Aorta (tissue), 5 donors: ENCODE results near the gene STAM. TPM values are rescaled to one million over a fixed set of nuclear protein-coding genes. Genes with fewer than 3 reads are reported as not detected.

Experiments
- ATAC-seq: fragments of 200-7000 bp; cut with Tn5 transposase; one replicate; pipeline ENCODE4 v1.9.1; 2022; ENCODE audit warnings: moderate library complexity; ENCODE audit not compliant: low FRiP score
- DNase-seq, 2 donors: peaks; one replicate each; pipeline ENCODE4 v3.0.0-alpha.2; 2020
- H3K27ac ChIP-seq, 2 donors: one replicate each; pipeline ENCODE4 v1.5.1; 2013; ENCODE audit warnings: low read length in 2 of 2, mild to moderate bottlenecking in 2 of 2, moderate library complexity in 2 of 2, control low read depth in 1 of 2, inconsistent platforms in 1 of 2, low read depth in 1 of 2
- H3K27me3 ChIP-seq, 2 donors: one replicate each; pipeline ENCODE4 v1.6.1; 2013; ENCODE audit warnings: control low read depth in 1 of 2, low read length in 1 of 2, mild to moderate bottlenecking in 1 of 2, moderate library complexity in 1 of 2; ENCODE audit not compliant: insufficient read depth in 2 of 2, control insufficient read depth in 1 of 2
- H3K36me3 ChIP-seq, 2 donors: one replicate each; pipeline ENCODE4 v1.6.1; 2013; ENCODE audit warnings: control low read depth in 1 of 2, low read length in 1 of 2, mild to moderate bottlenecking in 1 of 2; ENCODE audit not compliant: insufficient read depth in 2 of 2, control insufficient read depth in 1 of 2
- H3K4me1 ChIP-seq, 2 donors: one replicate each; pipeline ENCODE4 v1.6.1; 2013; ENCODE audit warnings: low read length in 2 of 2, control low read depth in 1 of 2, mild to moderate bottlenecking in 1 of 2, moderate library complexity in 1 of 2; ENCODE audit not compliant: insufficient read depth in 2 of 2, control insufficient read depth in 1 of 2
- H3K4me3 ChIP-seq, 2 donors: one replicate each; pipeline ENCODE4 v1.5.1; 2013; ENCODE audit warnings: low read length in 2 of 2, control low read depth in 1 of 2, mild to moderate bottlenecking in 1 of 2
- H3K9me3 ChIP-seq: one replicate; pipeline ENCODE4 v1.6.1; 2013; ENCODE audit warnings: mild to moderate bottlenecking, low read length; ENCODE audit not compliant: control insufficient read depth
- WGBS, 2 donors: extraction: QIAGEN DNeasy Blood & Tissue Kit; methylation state at CpG; one replicate each; pipeline ENCODE4 v1.1.7; 2013; 5-methylcytosine and 5-hydroxymethylcytosine counted together
- intact Hi-C, 2 donors: fragments of 100-400 bp; cut with DNase I; formaldehyde crosslinking; loops; one replicate each; pipeline versions ENCODE4 v1.14.2 to v1.15.0; 2022
- polyA plus RNA-seq, 2 donors: library from polyadenylated mRNA; stranded (reverse); fragments of 200-250 nt; gene quantifications; one replicate each; pipeline ENCODE4 v1.2.3, GENCODE V29; 2013
- total RNA-seq, 2 donors: library from RNA; stranded (reverse); fragmentation: NEBNext Ultra II Directional; extraction: Animal tissue kit (Norgen Biotek cat#: 25700); gene quantifications; one replicate each; pipeline ENCODE4 v1.2.1, GENCODE V29; 2021
- donor health status: healthy with polysubstance abuse.
- donor health status: Bipolar disorder and iron deficiency.
- donor health status: DM: no; HTN: no; CAD: no.
- donor health status: DM: no; HTN: no; CAD: no.
- donor health status: DM: yes; HTN: yes; CAD: no.

Gene STAM
- total and polyA plus RNA-seq, 4 donors = 8.7 to 28.6 (median 16.1) TPM

- Histone ChIP-seq H3K4me3 (no peak overlapping the region), H3K4me1 (peaks cover 2 to 13% of the 10 kb centered on the region in 2 donors), H3K36me3 (no peaks in the 10 kb centered on the region), H3K27me3 (no peaks in the 10 kb centered on the region), H3K27ac (no peak overlapping the region), H3K9me3 (no peaks in the 10 kb centered on the region)
- DNase-seq = no peak
- ATAC-seq = no peak
- 74 to 76% methylated on average over 8 of the region's 8 CpGs for WGBS, 2 donors
- intact Hi-C loops = no loop called here
Observed at GRCh38 chr10:17650416-17650815, 6.5 kb downstream of the STAM start.

DNA sequence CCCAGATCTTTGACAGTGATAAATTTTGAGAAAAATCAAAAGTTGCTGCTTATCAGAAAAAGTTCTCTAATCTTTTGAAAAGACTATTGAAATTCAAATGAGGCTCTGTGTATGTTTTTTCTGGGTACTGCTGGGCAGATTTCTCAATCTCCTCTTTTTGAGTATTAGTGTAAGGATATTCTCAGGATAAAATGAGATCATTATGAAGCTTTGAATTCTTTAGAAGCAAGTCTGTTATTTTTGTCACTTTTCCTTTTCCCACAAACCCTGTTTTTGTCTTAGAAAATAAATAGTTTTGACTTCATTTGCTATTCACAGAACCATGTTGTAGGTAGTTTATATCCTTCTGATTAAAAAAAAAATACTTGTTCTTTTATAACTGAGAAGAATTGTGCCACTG is 7.9 kb downstream of the STAM start:
- Histone ChIP-seq H3K27me3 (no peaks in the 10 kb centered on the region), H3K36me3 (no peaks in the 10 kb centered on the region), H3K4me3 (no peak overlapping the region), H3K4me1 (peaks cover 0 to 8% of the 10 kb centered on the region in 2 donors), H3K27ac (peak overlapping the region in 1 of 2 donors; percentile 43), H3K9me3 (no peaks in the 10 kb centered on the region)
- DNase-seq (no peak), ATAC-seq (no peak)
- intact Hi-C loops = no loop called here

DNA sequence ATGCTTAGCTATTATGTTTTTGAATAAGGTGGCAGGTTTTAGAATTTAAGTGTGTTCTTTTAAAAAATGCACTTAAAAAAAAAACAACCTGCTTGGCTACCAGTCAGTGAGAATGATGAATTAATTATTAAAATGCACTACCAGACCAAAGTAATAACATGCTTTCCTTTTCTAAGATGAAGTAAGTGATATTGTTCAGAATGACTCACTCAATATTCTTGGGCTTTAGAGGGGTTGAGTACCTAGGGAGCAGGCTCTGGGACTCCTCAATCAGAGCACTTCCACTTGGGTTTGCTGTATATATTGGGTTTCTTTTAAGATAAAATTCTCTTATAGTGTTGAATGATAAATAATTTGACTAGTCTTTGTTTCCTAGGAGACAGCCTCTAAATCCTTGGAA is 8.6 kb downstream of the STAM start:
- ATAC-seq (no peak), DNase-seq (no peak)
- intact Hi-C loops = no loop called here
- Histone ChIP-seq H3K4me1 (peaks cover 0 to 6% of the 10 kb centered on the region in 2 donors), H3K27me3 (no peaks in the 10 kb centered on the region), H3K36me3 (no peaks in the 10 kb centered on the region), H3K9me3 (no peaks in the 10 kb centered on the region), H3K27ac (no peak overlapping the region), H3K4me3 (no peak overlapping the region)

DNA sequence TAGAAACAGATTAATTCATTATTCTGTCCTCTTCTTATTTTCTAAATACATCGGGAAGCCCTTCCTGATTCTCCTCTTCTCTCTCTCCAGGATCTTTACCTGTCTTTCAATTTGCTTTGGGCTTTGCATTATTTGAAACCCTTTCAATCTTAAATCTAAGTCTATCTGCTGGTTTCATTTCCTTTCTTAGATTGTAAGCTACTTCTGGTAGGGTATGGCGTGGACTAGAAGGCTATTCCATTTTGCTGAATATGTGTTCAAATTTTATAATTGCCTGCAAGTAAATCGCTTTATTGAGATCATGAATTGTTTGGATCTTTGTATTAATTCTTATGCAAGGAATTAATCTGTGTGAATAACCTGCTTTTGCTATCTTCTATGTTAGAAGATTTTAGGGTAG is 11.1 kb downstream of the STAM start:
- no peak for DNase-seq
- H3K27ac ChIP-seq = no peak overlapping the region
- H3K36me3 ChIP-seq = no peaks in the 10 kb centered on the region
- no peak overlapping the region for H3K4me3 ChIP-seq
- no peaks in the 10 kb centered on the region for H3K27me3 ChIP-seq
- intact Hi-C loops = no loop called here
- ATAC-seq = no peak
- H3K9me3 ChIP-seq = no peaks in the 10 kb centered on the region
- peaks cover 0 to 4% of the 10 kb centered on the region in 2 donors for H3K4me1 ChIP-seq
- 96 to 97% methylated on average over 3 of the region's 3 CpGs for WGBS, 2 donors

DNA sequence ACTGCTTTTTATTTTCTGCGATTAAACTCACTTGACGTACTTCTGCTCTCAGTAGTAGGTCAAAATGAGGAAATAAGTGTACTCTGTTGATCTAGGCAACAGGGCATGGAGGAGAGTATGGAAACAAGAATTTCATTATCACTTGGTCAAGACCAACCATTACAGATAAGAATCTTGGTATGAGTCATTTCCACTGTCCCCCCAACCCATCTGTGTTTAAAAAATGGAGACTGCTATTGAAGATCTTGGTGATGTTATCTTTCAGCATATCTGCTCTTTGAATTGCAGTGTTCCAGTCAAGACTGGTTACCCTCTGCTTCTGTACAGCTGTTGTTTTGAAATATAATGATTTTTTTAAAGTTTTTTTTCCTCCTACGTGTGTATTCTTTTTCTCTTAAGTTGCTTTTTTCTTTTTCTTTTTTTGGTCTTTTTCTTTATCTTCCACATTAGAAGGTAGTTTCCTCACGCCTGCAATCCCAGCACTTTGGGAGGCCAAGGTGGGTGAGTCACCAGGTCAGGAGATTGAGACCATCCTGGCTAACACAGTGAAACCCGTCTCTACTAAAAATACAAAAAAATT is 11.7 kb downstream of the STAM start:
- intact Hi-C loops = no loop called here
- Histone ChIP-seq H3K4me1 (peaks cover 0 to 4% of the 10 kb centered on the region in 2 donors), H3K9me3 (no peaks in the 10 kb centered on the region), H3K27ac (no peak overlapping the region), H3K27me3 (no peaks in the 10 kb centered on the region), H3K36me3 (no peaks in the 10 kb centered on the region), H3K4me3 (no peak overlapping the region)
- no peak for ATAC-seq
- WGBS, 2 donors = 82 to 87% methylated on average over 5 of the region's 5 CpGs
- no peak for DNase-seq

DNA sequence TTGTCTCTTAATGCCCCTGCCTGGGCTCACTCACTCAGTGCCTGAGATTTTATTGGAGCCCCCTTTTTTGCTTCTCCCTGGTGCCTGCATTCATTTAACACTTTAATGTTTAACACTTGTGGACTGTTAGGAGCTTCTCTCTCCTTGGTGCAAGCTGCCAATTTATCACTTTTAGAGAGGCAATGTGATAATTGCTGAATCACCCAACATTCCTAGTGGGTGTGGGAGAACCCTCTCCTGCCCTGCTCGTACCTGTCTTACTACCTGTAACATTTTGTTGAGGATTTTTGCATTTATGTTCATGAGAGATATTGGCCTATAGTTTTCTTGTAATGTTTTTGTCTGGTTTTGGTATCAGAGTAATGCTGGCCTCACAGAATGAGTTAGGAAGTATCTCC is 13.2 kb downstream of the STAM start:
- DNase-seq (no peak), ATAC-seq (no peak)
- Histone ChIP-seq H3K4me1 (no peaks in the 10 kb centered on the region), H3K27me3 (no peaks in the 10 kb centered on the region), H3K27ac (no peak overlapping the region), H3K9me3 (no peaks in the 10 kb centered on the region), H3K36me3 (no peaks in the 10 kb centered on the region), H3K4me3 (no peak overlapping the region)
- intact Hi-C loops = no loop called here
- WGBS, 2 donors = 87 to 91% methylated on average over 1 of the region's 1 CpG

- no peaks in the 10 kb centered on the region for H3K36me3 ChIP-seq
Observed at GRCh38 chr10:17659365-17659764, 15.4 kb downstream of the STAM start.

DNA sequence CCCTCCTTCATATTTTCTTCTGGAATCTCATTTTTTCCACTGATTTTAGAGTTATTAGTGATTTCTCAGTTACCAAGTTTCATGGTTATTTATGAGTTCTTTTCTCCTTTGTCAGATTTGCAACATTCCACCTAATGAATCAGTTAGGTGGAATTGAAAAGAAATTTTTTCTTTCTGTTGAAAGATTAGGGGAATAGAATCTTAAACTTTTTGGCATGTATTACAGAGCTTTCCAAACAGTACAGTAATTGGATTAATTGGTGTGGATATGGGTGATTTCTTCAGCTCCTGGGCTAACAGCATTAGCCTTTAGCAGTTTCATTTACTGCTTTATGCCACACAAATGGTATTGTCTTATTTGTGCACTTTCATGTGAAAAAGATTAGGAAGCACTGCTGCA is 17.0 kb downstream of the STAM start:
- intact Hi-C loops = loop anchor here in 1 of 2 donors (10.0 kb wide), 1 partner anchor 46 kb away; the partner anchor contains the start of gene HACD1
- Histone ChIP-seq H3K4me1 (no peaks in the 10 kb centered on the region), H3K27ac (no peak overlapping the region), H3K4me3 (no peak overlapping the region), H3K27me3 (no peaks in the 10 kb centered on the region), H3K36me3 (no peaks in the 10 kb centered on the region), H3K9me3 (no peaks in the 10 kb centered on the region)
- DNase-seq (no peak), ATAC-seq (no peak)

More at GRCh38 chr10:17659365-17659764, 15.4 kb downstream of the STAM start:
- Histone ChIP-seq H3K9me3 (no peaks in the 10 kb centered on the region), H3K27me3 (no peaks in the 10 kb centered on the region), H3K4me3 (no peak overlapping the region), H3K27ac (no peak overlapping the region), H3K4me1 (no peaks in the 10 kb centered on the region)
- 89 to 91% methylated on average over 4 of the region's 4 CpGs for WGBS, 2 donors
- no peak for ATAC-seq
- no peak for DNase-seq
- intact Hi-C loops = no loop called here

DNA sequence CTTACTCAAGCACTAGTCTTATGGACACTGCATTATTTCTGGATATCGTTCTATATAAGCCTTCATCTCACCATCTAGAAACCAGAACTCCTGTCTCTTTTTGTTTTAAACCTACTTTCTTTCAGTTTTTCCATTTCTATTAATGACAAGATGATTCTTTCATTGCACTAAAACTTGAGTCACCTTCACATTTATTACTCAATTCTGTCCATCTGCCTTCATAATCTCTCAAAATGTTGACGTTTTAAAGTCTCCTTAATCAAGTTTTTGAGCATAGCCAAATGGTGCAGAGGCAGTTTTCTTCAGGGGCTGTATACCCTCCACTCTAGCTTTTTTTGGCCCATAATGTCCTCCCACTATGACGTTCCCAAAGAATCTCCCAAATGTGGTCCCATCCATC is 17.6 kb downstream of the STAM start:
- H3K4me1 ChIP-seq = no peaks in the 10 kb centered on the region
- no peak overlapping the region for H3K4me3 ChIP-seq
- intact Hi-C loops = loop anchor here in 1 of 2 donors (10.0 kb wide), 1 partner anchor 47 kb away; the partner anchor contains the start of gene HACD1
- no peaks in the 10 kb centered on the region for H3K27me3 ChIP-seq
- no peak overlapping the region for H3K27ac ChIP-seq
- DNase-seq (no peak), ATAC-seq (no peak)
- H3K9me3 ChIP-seq = no peaks in the 10 kb centered on the region
- no peaks in the 10 kb centered on the region for H3K36me3 ChIP-seq
- 90 to 91% methylated on average over 3 of the region's 3 CpGs for WGBS, 2 donors
